A673 (cell line): ENCODE measurements around the gene TMEM163.

ENCODE experiments used
- CTCF ChIP-seq: fragments of 300-800, 200-600 bp; sonication (generic); conservative IDR thresholded peaks from 2 replicates; pipeline ENCODE4 v1.5.1; 2017; ENCODE audit warnings: low read depth, mild to moderate bottlenecking, antibody characterized with exemption, low read length, moderate library complexity, mixed read lengths
- EZH2 ChIP-seq: fragments of 200-600 bp; sonication (generic); IDR thresholded peaks from 2 replicates; pipeline ENCODE4 v1.6.1; 2017; ENCODE audit warnings: borderline replicate concordance, low read depth, mild to moderate bottlenecking, mixed read lengths, antibody characterized with exemption, low read length; ENCODE audit not compliant: poor library complexity, severe bottlenecking

DNA sequence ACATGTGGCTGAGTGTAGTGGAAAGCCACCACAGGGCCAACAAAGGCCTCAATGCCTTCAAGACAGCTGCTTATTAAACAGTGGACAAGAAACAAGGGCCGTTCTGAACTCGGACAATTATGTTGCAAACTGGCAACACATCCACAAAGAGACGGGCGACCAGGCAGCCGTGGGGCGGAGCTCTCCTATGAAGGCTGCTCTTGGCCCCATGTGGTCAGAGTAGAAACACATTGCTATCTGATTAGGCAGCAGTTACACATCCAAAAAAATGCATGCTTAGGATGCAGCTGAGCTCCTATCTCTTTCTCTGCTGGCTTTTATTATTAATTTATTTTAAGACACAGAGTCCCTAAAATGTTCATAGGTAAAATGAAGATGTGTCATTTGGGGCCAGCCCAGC, 163.4 kb downstream of the TMEM163 start:
- TF ChIP-seq CTCF, result no peak
- no peak for TF ChIP-seq EZH2
